Ishikawa (cell line): Measurements from ENCODE around the gene ECEL1.

Experiments used
- CEBPB ChIP-seq: IDR thresholded peaks from 2 replicates; pipeline ENCODE4 v1.6.1; 2012
- CREB1 ChIP-seq: IDR thresholded peaks from 2 replicates; pipeline ENCODE4 v1.6.1; 2012; ENCODE audit warnings: low read depth
- EGR1 ChIP-seq: IDR thresholded peaks from 2 replicates; pipeline ENCODE4 v1.6.1; 2012
- EP300 ChIP-seq: IDR thresholded peaks from 2 replicates; pipeline ENCODE4 v1.6.1; 2012; ENCODE audit warnings: borderline replicate concordance
- FOXM1 ChIP-seq: IDR thresholded peaks from 2 replicates; pipeline ENCODE4 v1.6.1; 2012; ENCODE audit warnings: low read depth, borderline replicate concordance
- MAX ChIP-seq: IDR thresholded peaks from 2 replicates; pipeline ENCODE4 v1.6.1; 2012
- NFIC ChIP-seq: IDR thresholded peaks from 2 replicates; pipeline ENCODE4 v1.6.1; 2012
- RAD21 ChIP-seq: IDR thresholded peaks from 2 replicates; pipeline ENCODE4 v1.6.1; 2012; ENCODE audit warnings: low read depth
- REST ChIP-seq: IDR thresholded peaks from 2 replicates; pipeline ENCODE4 v1.6.1; 2012; ENCODE audit warnings: low read depth, mild to moderate bottlenecking
- TAF1 ChIP-seq: IDR thresholded peaks from 2 replicates; pipeline ENCODE4 v1.6.1; 2012; ENCODE audit warnings: low read depth, mild to moderate bottlenecking
- TCF12 ChIP-seq: IDR thresholded peaks from 2 replicates; pipeline ENCODE4 v1.6.1; 2012; ENCODE audit warnings: low read depth
- TEAD4 ChIP-seq: IDR thresholded peaks from 2 replicates; pipeline ENCODE4 v1.6.1; 2012
- USF1 ChIP-seq: IDR thresholded peaks from 2 replicates; pipeline ENCODE4 v1.6.1; 2012
- YY1 ChIP-seq: IDR thresholded peaks from 2 replicates; pipeline ENCODE4 v1.6.1; 2012; ENCODE audit warnings: low read depth
- ZBTB7A ChIP-seq: IDR thresholded peaks from 2 replicates; pipeline ENCODE4 v1.6.1; 2012; ENCODE audit warnings: low read depth

ECEL1 gene

GRCh38 chr2:232454630-232455029 is 33.0 kb downstream of the ECEL1 start:
- TF ChIP-seq FOXM1 (no peak), TAF1 (no peak), TEAD4 (no peak), EP300 (no peak), TCF12 (no peak), CEBPB (no peak), RAD21 (no peak), ZBTB7A (no peak)

- no peak for TF ChIP-seq CREB1
- TF ChIP-seq YY1, result no peak
- no peak for TF ChIP-seq EGR1
- TF ChIP-seq USF1, result no peak
- no peak for TF ChIP-seq TAF1
- no peak for TF ChIP-seq EP300
- TF ChIP-seq TCF12, result no peak
- no peak for TF ChIP-seq MAX
- no peak for TF ChIP-seq FOXM1
- TF ChIP-seq TEAD4, result no peak
- TF ChIP-seq REST, result no peak
- no peak for TF ChIP-seq NFIC
- TF ChIP-seq ZBTB7A, result no peak
- no peak for TF ChIP-seq CEBPB
Observed at GRCh38 chr2:232449964-232450363, 37.7 kb downstream of the ECEL1 start.

- TF ChIP-seq YY1 (no peak), TCF12 (no peak), USF1 (no peak), FOXM1 (no peak), CEBPB (no peak)
Observed at GRCh38 chr2:232448304-232448690, 39.3 kb downstream of the ECEL1 start.

GRCh38 chr2:232447638-232448303 is 39.9 kb downstream of the ECEL1 start:
- TF ChIP-seq FOXM1, result no peak
- no peak for TF ChIP-seq YY1
- TF ChIP-seq NFIC, result no peak
- no peak for TF ChIP-seq ZBTB7A
- TF ChIP-seq TEAD4, result no peak
- no peak for TF ChIP-seq EP300
- TF ChIP-seq TCF12, result no peak
- TF ChIP-seq USF1, result no peak
- TF ChIP-seq TAF1, result no peak
- TF ChIP-seq CREB1, result no peak
- no peak for TF ChIP-seq MAX
- TF ChIP-seq CEBPB, result no peak
- no peak for TF ChIP-seq RAD21
- no peak for TF ChIP-seq REST
- TF ChIP-seq EGR1, result no peak

- TF ChIP-seq CREB1 (no peak), YY1 (no peak), EP300 (no peak), TCF12 (no peak), CEBPB (no peak), USF1 (no peak)
Observed at GRCh38 chr2:232447091-232447620, 40.5 kb downstream of the ECEL1 start.
